A673 (cell line): Measurements from ENCODE around the gene RFPL1. TPM values are rescaled to one million over a fixed set of nuclear protein-coding genes. Genes with fewer than 3 reads are reported as not detected.

Experiments used
- BruUV-seq: library from RNA; stranded (reverse); fragments of 400-500 nt; replicated peaks from 2 replicates; lab custom pipeline; 2021; lab: Mats Ljungman, UMichigan
- CTCF ChIA-PET: fragments of 300-600 bp; sonication (Branson Sonifier 250); formaldehyde crosslinking; loops from one replicate; lab custom pipeline; 2022; ENCODE audit warnings: antibody characterized with exemption; lab: Charles Lee
- POLR2A ChIA-PET: fragments of 300-600 bp; sonication (Branson Sonifier 250); formaldehyde crosslinking; loops from one replicate; lab custom pipeline; 2022; ENCODE audit warnings: antibody characterized with exemption; ENCODE audit not compliant: low non-redundant PET; lab: Charles Lee
- DNase-seq: peaks from one replicate; pipeline ENCODE4 v3.0.0-alpha.2; 2015; ENCODE audit warnings: low spot score
- H3K27ac ChIP-seq: fragments of 200-600 bp; sonication (generic); 2 replicates; pipeline ENCODE4 v1.5.1; 2016; ENCODE audit warnings: mixed run types, low read depth, mild to moderate bottlenecking, mixed read lengths, antibody characterized with exemption, low read length; ENCODE audit not compliant: poor library complexity, severe bottlenecking
- H3K27me3 ChIP-seq: fragments of 200-600 bp; sonication (generic); replicated peaks from 2 replicates; pipeline ENCODE4 v1.6.1; 2017; ENCODE audit warnings: mixed run types, low read depth, mild to moderate bottlenecking, mixed read lengths, antibody characterized with exemption, low read length; ENCODE audit not compliant: insufficient read depth, poor library complexity
- H3K36me3 ChIP-seq: fragments of 200-600 bp; sonication (generic); 2 replicates; pipeline ENCODE4 v1.6.1; 2016; ENCODE audit warnings: mixed run types, mild to moderate bottlenecking, mixed read lengths, antibody characterized with exemption, low read length; ENCODE audit not compliant: insufficient read depth, poor library complexity, severe bottlenecking
- H3K4me1 ChIP-seq: fragments of 200-600 bp; sonication (generic); 2 replicates; pipeline ENCODE4 v1.6.1; 2017; ENCODE audit warnings: mixed run types, mild to moderate bottlenecking, mixed read lengths, antibody characterized with exemption, low read length; ENCODE audit not compliant: insufficient read depth, poor library complexity, severe bottlenecking
- H3K4me3 ChIP-seq: fragments of 200-600 bp; sonication (generic); 2 replicates; pipeline ENCODE4 v1.5.1; 2016; ENCODE audit warnings: low read depth, mixed run types, mild to moderate bottlenecking, mixed read lengths, low read length; ENCODE audit not compliant: poor library complexity, severe bottlenecking
- H3K9me3 ChIP-seq: fragments of 200-600 bp; sonication (generic); 2 replicates; pipeline ENCODE4 v1.6.1; 2016; ENCODE audit warnings: mixed run types, low read depth, mild to moderate bottlenecking, mixed read lengths, antibody characterized with exemption, low read length; ENCODE audit not compliant: poor library complexity, severe bottlenecking
- CTCF ChIP-seq: fragments of 300-800, 200-600 bp; sonication (generic); conservative IDR thresholded peaks from 2 replicates; pipeline ENCODE4 v1.5.1; 2017; ENCODE audit warnings: low read depth, mild to moderate bottlenecking, antibody characterized with exemption, low read length, moderate library complexity, mixed read lengths
- EZH2 ChIP-seq: fragments of 200-600 bp; sonication (generic); IDR thresholded peaks from 2 replicates; pipeline ENCODE4 v1.6.1; 2017; ENCODE audit warnings: borderline replicate concordance, low read depth, mild to moderate bottlenecking, mixed read lengths, antibody characterized with exemption, low read length; ENCODE audit not compliant: poor library complexity, severe bottlenecking
- intact Hi-C: fragments of 100-400 bp; cut with micrococcal nuclease; formaldehyde crosslinking; loops from one replicate; pipeline ENCODE4 v1.10.0; 2022; ENCODE audit not compliant: unreplicated experiment
- total RNA-seq: library from RNA; stranded (reverse); gene quantifications from 2 replicates; pipeline ENCODE4 v1.2.3, GENCODE V29; 2021

Gene RFPL1
- total RNA-seq, 1 experiment from 2014 or later: not detected

GRCh38 chr22:29478326-29479276 lies 40.2 kb downstream of the RFPL1 start:
- Histone ChIP-seq H3K4me3 (peak overlapping the region; percentile 4), H3K4me1 (peaks cover 9% of the 10 kb centered on the region), H3K9me3 (no peaks in the 10 kb centered on the region), H3K27ac (no peak overlapping the region), H3K27me3 (peaks cover 33% of the 10 kb centered on the region), H3K36me3 (no peaks in the 10 kb centered on the region)
- no TSS peak for BruUV-seq
- ChIA-PET CTCF (no interaction called here), POLR2A (no interaction called here)
- DNase-seq: peak; percentile 62
- intact Hi-C loops: no loop called here
- TF ChIP-seq EZH2: no peak
- TF ChIP-seq CTCF: no peak

GRCh38 chr22:29479417-29480261 lies 41.3 kb downstream of the RFPL1 start, which contains the start of gene NEFH:
TSS of gene NEFH (plus strand) at chr22:29480218. CDS start at chr22:29480263, 45 bp downstream.
- POLR2A ChIA-PET: no interaction called here
- Histone ChIP-seq H3K36me3 (no peaks in the 10 kb centered on the region), H3K9me3 (no peaks in the 10 kb centered on the region), H3K27me3 (peaks cover 33% of the 10 kb centered on the region), H3K4me3 (peak within 1 kb of the TSS; percentile 39), H3K4me1 (peaks cover 9% of the 10 kb centered on the region), H3K27ac (no peak within 1 kb of the TSS)
- DNase-seq: peak; percentile 15
- CTCF ChIA-PET: no interaction called here
- no TSS peak for BruUV-seq
- TF ChIP-seq EZH2 (peak; percentile 68), CTCF (no peak)
- intact Hi-C loops: no loop called here

- BruUV-seq: no TSS peak
- H3K4me1 ChIP-seq: peaks cover 9% of the 10 kb centered on the region
- no peak overlapping the region for H3K27ac ChIP-seq
- ChIA-PET POLR2A (no interaction called here), CTCF (no interaction called here)
- H3K9me3 ChIP-seq: no peaks in the 10 kb centered on the region
- peaks cover 33% of the 10 kb centered on the region for H3K27me3 ChIP-seq
- TF ChIP-seq CTCF (no peak), EZH2 (no peak)
- DNase-seq: no peak
- H3K4me3 ChIP-seq: peak overlapping the region; percentile 21
- intact Hi-C loops: no loop called here
- H3K36me3 ChIP-seq: no peaks in the 10 kb centered on the region
Observed at GRCh38 chr22:29480262-29480511, 41.8 kb downstream of the RFPL1 start.
